SHP77 treated with DMSO at 0.1 percent for 48 hours (cell line): ENCODE data around the gene VSTM2L.
"Not testable (repeated sequence)": the region's sequence is repeated elsewhere in the genome, so short reads cannot be mapped to it uniquely, and the experiment has no call there.

Experiments
- DNase-seq: peaks from one replicate; lab custom pipeline; 2025; lab: John Stamatoyannopoulos, UW

Gene VSTM2L

DNA sequence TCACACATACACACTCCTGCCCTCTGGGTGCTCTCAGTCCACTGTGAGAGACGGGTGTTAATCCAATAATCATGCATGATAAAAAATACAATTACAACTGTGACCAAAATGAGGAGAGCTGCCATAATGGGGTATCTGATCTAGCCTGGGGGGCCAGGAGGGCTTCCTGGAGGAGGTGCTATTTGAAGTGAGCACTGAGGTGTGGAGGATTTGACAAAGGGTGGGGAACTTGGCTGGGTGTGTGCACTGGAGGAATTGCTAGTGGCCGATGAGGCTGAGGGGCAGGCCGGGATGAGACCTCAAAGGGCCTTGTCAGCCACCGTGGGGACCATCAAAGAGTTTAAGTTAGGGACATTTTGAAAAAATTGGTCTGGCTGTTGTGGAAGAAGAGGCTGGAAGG, 34.8 kb downstream of the VSTM2L start:
- DNase-seq = no peak

DNA sequence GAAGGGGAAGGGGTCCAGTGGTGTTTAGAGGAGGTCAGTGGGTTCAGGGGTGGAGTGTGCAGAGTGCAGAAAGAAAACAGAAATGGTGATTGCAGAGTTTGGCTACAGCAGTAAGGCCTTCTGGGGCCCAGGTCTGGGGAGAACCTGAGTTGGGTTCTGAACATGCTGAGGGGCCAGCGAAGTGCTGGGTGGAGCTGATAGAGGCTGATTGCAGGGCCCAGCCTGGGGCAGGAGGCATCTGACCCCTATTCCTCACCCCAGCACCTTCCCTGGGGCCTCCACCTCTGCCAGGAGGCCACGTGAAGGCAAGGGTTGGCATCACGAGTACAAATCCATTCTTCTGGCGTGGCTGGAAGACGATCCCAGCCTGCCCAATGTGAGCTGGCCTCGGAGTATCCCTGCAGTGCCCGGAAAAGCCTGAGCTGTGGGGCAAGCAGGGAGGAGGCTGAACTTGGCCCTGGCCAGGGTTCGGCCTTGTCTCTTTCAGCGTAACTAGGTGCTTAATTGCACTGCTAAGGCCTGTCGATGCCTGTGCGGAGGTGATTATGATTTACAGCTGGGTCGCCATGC, 35.3 kb downstream of the VSTM2L start:
- DNase-seq = no peak

DNA sequence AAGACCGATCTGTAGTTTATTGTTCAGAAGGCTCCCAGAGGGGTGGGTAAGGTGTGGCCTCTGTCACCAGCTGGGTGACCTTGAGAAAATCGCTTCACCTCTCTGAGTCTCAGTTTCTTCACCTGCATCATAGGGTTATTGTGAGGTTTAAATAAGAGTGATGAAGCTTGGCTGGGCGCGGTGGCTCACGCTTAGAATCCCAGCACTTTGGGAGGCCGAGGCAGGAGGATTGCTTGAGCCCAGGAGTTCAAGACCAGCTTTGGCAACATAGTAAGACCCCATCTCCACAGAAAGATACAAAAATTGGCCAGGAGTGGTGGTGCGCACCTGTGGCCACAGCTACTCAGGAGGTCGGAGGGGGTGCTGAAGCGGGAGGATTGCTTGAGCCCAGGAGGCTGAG, 36.0 kb downstream of the VSTM2L start:
- DNase-seq = no peak

DNA sequence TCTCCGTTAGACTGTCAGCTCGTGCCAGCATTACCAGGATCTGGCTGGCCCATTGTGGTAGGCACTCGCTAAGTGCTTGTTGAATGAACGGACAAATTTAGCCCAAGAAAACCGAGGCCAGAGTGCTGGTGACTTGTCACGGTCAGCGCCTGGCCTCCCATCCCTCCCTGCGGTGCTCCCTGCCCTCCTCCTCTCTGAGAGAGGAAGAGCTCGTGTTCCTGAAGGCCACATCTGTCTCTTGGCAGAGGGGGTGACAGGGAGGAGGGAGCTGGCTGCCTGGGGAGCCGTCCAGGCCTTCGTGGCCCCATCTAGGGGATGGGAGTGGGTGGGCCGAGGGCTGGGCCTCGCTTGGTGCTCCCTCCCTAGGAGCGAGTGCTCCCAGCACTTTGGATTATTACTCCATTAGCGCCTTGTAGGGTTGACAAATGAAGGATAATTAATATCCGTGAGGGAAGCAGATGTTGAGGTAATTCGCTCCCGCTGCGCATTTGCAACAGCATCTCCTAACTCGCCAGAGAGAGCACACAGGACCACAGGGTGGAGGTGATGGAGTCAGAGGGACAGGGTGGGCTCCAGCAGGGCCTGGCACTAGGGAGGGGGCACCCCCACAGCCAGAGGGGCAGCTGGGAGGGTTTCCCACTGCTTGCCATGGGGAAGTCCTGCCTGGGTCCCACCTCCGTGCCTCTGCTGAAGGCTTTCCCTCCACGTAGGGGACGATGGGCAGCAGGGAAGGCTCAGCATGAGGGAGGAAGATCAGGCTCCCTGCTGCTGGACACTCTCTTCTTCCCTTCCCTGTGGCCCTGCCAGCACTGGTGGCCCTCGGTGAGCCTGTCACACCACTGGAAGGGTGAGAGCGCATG, 37.0 kb downstream of the VSTM2L start:
- no peak for DNase-seq

GRCh38 chr20:37940858-37941257, 37.9 kb downstream of the VSTM2L start:
- DNase-seq = no peak

DNA sequence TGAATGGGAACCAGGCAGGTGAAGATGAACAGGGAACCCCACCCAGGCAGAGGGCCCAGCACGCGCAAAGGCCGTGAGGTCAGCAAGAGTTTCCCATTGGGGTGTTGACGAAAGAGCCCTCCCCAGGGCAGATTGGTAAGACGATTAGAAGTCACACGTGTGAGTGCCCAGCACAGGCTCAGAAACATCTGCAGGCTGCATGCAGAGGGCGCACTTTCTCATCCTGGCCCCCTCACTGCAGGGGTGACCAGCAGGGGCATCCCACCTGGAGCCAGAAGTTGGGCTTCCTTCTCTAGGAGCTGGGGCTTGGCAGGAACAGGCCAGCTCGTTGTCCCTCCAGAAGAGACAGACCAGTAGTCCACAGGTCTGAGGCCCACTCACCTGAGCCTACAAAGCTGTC, 38.4 kb downstream of the VSTM2L start:
- DNase-seq = no peak

- no peak for DNase-seq
These were observed 39.1 kb downstream of the VSTM2L start for GRCh38 chr20:37941992-37942391.

DNA sequence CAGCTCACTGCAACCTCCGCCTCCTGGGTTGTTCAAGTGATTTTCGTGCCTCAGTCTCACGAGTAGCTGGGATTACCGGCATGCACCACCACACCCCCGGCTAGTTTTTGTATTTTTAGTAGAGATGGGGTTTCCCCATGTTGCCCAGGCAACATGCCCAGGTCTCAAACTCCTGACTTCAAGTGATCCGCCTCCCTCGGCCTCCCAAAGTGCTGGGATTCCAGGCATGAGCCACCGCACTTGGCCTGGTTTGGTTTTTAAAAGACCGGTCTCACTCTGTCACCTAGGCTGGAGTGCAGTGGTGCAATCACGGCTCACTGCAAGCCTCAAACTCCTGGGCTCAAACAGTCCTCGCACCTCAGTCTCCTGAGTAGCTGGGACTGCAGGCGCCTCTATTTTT, 40.1 kb downstream of the VSTM2L start:
- DNase-seq = no peak

DNA sequence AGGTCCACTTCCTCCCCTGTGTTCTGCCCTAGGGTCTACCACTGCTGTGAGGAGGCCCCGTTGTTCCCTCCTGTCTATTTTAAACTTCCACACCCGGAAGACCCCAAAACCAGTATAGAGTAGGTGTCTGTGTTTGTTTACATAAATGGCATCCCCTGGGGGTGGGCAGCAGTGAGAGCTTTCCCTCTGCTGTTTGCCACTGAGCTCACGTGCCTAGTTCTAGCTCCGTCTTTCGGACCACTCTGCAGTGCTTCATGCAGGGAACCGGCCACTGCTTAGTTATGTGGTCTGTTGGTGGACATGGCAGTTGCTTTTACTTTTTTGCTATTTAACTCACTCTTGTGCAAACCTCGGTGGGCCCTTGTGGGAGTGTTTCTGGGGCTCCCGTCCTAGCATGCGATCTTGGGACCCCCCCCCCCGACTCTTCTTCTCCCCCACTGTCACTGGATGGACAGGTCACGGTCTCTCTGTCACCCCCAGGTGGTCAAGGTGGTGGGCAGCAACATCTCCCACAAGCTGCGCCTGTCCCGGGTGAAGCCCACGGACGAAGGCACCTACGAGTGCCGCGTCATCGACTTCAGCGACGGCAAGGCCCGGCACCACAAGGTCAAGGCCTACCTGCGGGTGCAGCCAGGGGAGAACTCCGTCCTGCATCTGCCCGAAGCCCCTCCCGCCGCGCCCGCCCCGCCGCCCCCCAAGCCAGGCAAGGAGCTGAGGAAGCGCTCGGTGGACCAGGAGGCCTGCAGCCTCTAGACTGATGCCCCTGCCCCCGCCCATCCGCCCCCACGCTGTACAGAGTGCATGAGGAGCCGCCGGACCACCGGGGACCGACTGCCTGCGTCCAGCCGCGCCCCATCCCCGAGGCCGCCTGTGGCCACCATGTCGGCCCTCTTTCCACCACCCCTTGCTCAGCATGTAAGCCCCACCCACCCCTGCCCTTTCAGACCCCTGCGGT, 40.9 kb downstream of the VSTM2L start:
- no peak for DNase-seq

DNA sequence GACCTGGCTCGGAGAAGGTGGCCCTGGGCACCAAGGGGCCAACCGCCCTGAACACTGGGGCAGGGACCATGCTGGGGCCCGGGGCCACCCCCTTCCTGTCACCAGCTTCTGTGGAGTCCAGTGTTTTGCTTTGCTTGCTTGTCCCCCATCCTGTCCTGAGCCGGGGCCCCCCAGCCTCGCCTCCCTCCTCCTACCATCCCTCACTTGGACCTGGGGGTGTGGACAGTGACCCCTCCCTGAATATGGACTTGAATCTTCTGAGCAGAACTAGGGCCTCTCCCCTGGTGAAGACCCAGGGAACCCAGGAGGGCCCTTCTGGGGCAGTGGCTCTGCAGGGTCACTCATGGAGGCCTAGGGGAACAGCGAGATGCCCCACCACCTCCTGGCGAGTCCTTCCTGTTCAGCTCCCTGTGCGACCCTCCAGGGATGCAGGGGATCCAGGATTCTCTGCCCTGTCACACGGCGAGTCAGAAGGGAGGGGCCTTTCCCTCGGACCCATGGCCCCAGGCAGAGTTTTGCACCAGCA, 41.6 kb downstream of the VSTM2L start:
- DNase-seq = no peak

GRCh38 chr20:37945091-37945547, 42.2 kb downstream of the VSTM2L start:
- no peak for DNase-seq

GRCh38 chr20:37946946-37947345, 44.0 kb downstream of the VSTM2L start:
- no peak for DNase-seq

- DNase-seq = no peak
These were observed 45.0 kb downstream of the VSTM2L start for GRCh38 chr20:37947943-37948342.

GRCh38 chr20:37948956-37949355, 46.0 kb downstream of the VSTM2L start:
- DNase-seq = no peak

DNA sequence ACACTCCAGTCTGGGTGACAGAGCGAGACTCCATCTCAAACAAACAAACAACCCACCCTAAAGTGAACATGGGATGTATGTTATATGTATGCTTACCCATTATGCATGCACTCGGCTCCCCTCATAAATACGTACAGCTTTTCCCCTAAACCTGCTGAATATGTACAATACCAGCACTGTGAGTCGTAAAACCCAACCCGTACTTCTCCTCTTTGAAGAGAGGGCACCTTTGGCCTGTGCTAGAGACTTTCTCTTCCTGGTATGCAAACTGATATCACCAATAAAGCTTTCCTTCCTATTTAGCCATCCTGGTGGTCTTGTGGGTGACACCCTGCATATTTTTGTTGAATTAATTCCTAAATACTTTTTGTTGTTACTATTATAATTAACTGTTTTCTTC, 51.3 kb downstream of the VSTM2L start:
- DNase-seq = no peak

GRCh38 chr20:37954626-37955025, 51.7 kb downstream of the VSTM2L start:
- DNase-seq = no peak

DNA sequence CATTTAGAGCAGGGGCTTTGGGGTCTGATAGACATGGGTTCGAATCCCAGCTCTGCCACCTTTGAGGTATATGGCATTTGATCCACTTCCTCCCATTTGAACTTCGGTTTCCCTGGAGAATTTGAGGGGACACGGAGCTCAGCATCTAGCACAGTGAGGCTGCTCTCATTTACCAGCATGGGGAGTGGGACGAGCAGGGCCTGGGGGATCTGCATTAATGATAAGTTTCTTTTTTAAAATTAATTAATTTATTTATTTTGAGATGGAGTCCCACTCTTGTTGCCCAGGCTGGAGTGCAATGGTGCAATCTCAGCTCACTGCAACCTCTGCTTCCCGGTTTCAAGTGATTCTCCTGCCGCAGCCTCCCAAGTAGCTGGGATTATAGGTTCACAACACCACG, 52.6 kb downstream of the VSTM2L start:
- no peak for DNase-seq

- DNase-seq = peak; percentile 58
These were observed 53.2 kb downstream of the VSTM2L start for GRCh38 chr20:37956107-37956585.

DNA sequence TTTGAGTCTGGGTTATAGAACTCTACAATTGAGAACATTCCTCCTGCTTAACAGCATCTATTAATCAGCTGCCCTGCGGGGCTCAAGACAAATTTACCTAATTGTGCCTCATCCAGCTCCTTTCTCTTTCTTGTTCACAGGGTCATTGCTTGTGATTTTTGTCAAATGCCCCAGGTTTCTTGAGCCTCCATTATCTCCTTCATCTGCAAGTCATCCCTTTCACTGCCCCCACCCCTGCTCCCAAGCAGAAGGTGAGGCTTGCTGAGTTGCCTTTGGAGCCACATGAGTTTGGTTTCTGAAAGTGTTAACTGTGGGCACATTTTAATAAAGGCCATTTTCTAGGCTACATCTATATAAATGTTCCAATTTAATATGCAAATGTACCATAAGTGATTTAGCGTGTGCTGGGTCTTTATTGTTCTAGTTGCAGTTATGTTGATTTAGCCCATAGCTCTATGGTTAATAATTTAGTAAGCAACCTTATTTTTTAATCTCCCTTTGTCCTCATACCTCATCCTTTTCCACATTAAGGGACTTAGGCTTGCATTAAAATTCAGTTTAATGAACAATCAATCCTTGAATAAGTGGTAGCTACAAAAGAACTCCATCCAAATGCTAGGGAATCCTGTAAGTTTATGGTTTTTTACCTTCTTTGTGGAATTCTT, 56.1 kb downstream of the VSTM2L start:
- no peak for DNase-seq

GRCh38 chr20:37961066-37961465, 58.1 kb downstream of the VSTM2L start:
- DNase-seq = no peak

DNA sequence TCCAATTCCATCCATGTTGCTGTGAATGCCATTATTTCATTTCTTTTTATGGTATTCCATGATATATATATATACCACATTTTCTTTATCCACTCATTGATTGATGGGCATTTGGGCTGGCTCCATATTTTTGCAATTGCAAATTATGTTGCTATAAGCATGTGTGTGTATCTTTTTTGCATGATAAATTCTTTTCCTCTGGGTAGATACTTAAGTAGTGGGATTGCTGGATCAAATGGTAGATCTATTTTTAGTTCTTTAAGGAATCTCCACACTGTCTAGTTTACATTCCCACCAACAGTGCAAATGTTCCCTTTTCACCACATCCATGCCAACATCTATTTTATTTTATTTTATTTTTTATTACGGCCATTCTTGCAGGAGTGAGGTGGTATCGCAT, 60.6 kb downstream of the VSTM2L start:
- DNase-seq = not testable (repeated sequence)
